ENCODE measurements around the gene NFIA. TPM values are rescaled to one million over a fixed set of nuclear protein-coding genes. Genes with fewer than 3 reads are reported as not detected.

NFIA gene
- total RNA-seq, 1 donor from 2014 or later: 31.3 TPM

DNA sequence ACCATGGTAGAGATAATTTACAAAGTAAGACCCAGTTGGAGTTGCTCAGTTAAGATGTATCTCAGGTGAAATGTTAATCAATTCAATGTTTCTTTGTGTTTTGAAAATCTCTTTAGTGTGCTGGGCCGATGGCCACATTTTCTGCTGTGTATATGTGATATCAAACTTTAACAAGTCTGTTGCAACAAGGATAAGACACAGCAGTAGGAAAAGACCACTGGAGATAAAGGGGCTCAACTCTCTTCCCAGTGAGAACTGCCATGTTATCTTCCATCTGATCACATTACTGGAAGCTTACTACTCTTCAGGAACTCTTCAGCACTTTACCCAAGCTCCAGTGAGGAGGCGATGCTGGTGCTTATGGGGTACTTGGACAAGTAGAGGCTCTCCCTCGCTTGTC lies 227.7 kb downstream of the NFIA start:
- Histone ChIP-seq H3K9ac (ENCODE audit: low read depth in 1 of 3, low read length in 3 of 3) (no peak overlapping the region), H3K4me3 (ENCODE audit: low read length in 3 of 3) (no peak overlapping the region), H3K27me3 (ENCODE audit: control insufficient read depth in 3 of 3, insufficient read depth in 3 of 3, low read length in 3 of 3) (no peaks in the 10 kb centered on the region), H3K4me1 (ENCODE audit: control insufficient read depth in 3 of 3, insufficient read depth in 3 of 3, low read length in 3 of 3) (no peaks in the 10 kb centered on the region), H3K9me3 (ENCODE audit: control insufficient read depth in 3 of 3, low read length in 3 of 3) (no peaks in the 10 kb centered on the region), H3K36me3 (ENCODE audit: control insufficient read depth in 3 of 3, insufficient read depth in 3 of 3, low read length in 3 of 3) (no peaks in the 10 kb centered on the region), H3K27ac (ENCODE audit: low read depth, low read length) (no peak overlapping the region)

DNA sequence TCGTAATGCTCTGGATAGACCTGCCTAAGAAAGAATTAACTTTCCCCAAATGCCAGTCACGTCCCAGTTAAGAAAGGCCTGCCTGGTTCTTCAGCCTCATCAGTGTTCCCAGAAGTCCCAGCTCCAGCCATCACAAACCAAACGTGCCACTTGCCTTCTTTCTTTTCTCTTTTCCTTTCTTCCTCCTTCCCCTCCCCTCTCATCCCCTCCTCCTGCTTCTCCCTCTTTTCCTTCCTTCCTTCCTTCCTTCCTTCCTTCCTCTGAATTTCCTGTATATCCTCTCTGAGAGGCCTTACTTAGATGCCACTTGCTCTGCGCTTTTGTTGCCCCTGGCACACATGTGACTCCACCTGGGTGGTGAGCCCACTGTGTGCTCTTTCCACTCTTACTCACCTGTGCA lies 228.2 kb downstream of the NFIA start:
- Histone ChIP-seq H3K4me1 (ENCODE audit: control insufficient read depth in 3 of 3, insufficient read depth in 3 of 3, low read length in 3 of 3) (no peaks in the 10 kb centered on the region), H3K36me3 (ENCODE audit: control insufficient read depth in 3 of 3, insufficient read depth in 3 of 3, low read length in 3 of 3) (no peaks in the 10 kb centered on the region), H3K9me3 (ENCODE audit: control insufficient read depth in 3 of 3, low read length in 3 of 3) (no peaks in the 10 kb centered on the region), H3K4me3 (ENCODE audit: low read length in 3 of 3) (no peak overlapping the region), H3K27ac (ENCODE audit: low read depth, low read length) (no peak overlapping the region), H3K9ac (ENCODE audit: low read depth in 1 of 3, low read length in 3 of 3) (no peak overlapping the region), H3K27me3 (ENCODE audit: control insufficient read depth in 3 of 3, insufficient read depth in 3 of 3, low read length in 3 of 3) (no peaks in the 10 kb centered on the region)

GRCh38 chr1:61313906-61314422 lies 231.6 kb downstream of the NFIA start:
- H3K27ac ChIP-seq (ENCODE audit: low read depth, low read length): no peak overlapping the region
- peaks cover 4 to 7% (median 6%) of the 10 kb centered on the region in 3 donors for H3K4me1 ChIP-seq (ENCODE audit: control insufficient read depth in 3 of 3, insufficient read depth in 3 of 3, low read length in 3 of 3)
- no peaks in the 10 kb centered on the region for H3K27me3 ChIP-seq (ENCODE audit: control insufficient read depth in 3 of 3, insufficient read depth in 3 of 3, low read length in 3 of 3)
- H3K4me3 ChIP-seq (ENCODE audit: low read length in 3 of 3): no peak overlapping the region
- no peaks in the 10 kb centered on the region for H3K9me3 ChIP-seq (ENCODE audit: control insufficient read depth in 3 of 3, low read length in 3 of 3)
- no peaks in the 10 kb centered on the region for H3K36me3 ChIP-seq (ENCODE audit: control insufficient read depth in 3 of 3, insufficient read depth in 3 of 3, low read length in 3 of 3)
- no peak overlapping the region for H3K9ac ChIP-seq (ENCODE audit: low read depth in 1 of 3, low read length in 3 of 3)

GRCh38 chr1:61315011-61315410 lies 232.7 kb downstream of the NFIA start:
- no peak overlapping the region for H3K4me3 ChIP-seq (ENCODE audit: low read length in 3 of 3)
- no peaks in the 10 kb centered on the region for H3K9me3 ChIP-seq (ENCODE audit: control insufficient read depth in 3 of 3, low read length in 3 of 3)
- H3K9ac ChIP-seq (ENCODE audit: low read depth in 1 of 3, low read length in 3 of 3): no peak overlapping the region
- peaks cover 7 to 13% (median 13%) of the 10 kb centered on the region in 3 donors for H3K4me1 ChIP-seq (ENCODE audit: control insufficient read depth in 3 of 3, insufficient read depth in 3 of 3, low read length in 3 of 3)
- no peaks in the 10 kb centered on the region for H3K27me3 ChIP-seq (ENCODE audit: control insufficient read depth in 3 of 3, insufficient read depth in 3 of 3, low read length in 3 of 3)
- no peaks in the 10 kb centered on the region for H3K36me3 ChIP-seq (ENCODE audit: control insufficient read depth in 3 of 3, insufficient read depth in 3 of 3, low read length in 3 of 3)
- no peak overlapping the region for H3K27ac ChIP-seq (ENCODE audit: low read depth, low read length)

DNA sequence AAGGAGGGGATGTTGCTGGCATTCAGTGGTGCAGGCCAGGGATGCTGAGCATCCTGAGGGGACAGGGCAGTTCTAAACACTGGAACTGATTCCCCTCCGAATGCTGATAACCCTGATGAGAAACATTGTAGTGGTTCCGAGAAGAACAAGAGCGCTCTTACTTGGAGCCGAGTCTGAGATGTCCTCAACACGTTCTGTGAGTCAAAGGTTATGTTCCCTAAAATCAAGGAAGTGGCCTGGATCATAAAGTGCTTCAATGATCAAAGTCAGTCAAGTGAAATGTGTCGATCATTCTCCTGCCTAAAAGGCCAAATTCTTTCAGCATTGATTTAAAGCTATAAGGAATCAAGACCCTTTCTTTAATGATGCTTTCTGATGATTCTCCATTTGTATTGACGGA lies 234.1 kb downstream of the NFIA start:
- H3K27me3 ChIP-seq (ENCODE audit: control insufficient read depth in 3 of 3, insufficient read depth in 3 of 3, low read length in 3 of 3): no peaks in the 10 kb centered on the region
- H3K4me1 ChIP-seq (ENCODE audit: control insufficient read depth in 3 of 3, insufficient read depth in 3 of 3, low read length in 3 of 3): peaks cover 7 to 15% (median 15%) of the 10 kb centered on the region in 3 donors
- H3K9ac ChIP-seq (ENCODE audit: low read depth in 1 of 3, low read length in 3 of 3): no peak overlapping the region
- no peak overlapping the region for H3K4me3 ChIP-seq (ENCODE audit: low read length in 3 of 3)
- no peak overlapping the region for H3K27ac ChIP-seq (ENCODE audit: low read depth, low read length)
- no peaks in the 10 kb centered on the region for H3K9me3 ChIP-seq (ENCODE audit: control insufficient read depth in 3 of 3, low read length in 3 of 3)
- H3K36me3 ChIP-seq (ENCODE audit: control insufficient read depth in 3 of 3, insufficient read depth in 3 of 3, low read length in 3 of 3): no peaks in the 10 kb centered on the region

DNA sequence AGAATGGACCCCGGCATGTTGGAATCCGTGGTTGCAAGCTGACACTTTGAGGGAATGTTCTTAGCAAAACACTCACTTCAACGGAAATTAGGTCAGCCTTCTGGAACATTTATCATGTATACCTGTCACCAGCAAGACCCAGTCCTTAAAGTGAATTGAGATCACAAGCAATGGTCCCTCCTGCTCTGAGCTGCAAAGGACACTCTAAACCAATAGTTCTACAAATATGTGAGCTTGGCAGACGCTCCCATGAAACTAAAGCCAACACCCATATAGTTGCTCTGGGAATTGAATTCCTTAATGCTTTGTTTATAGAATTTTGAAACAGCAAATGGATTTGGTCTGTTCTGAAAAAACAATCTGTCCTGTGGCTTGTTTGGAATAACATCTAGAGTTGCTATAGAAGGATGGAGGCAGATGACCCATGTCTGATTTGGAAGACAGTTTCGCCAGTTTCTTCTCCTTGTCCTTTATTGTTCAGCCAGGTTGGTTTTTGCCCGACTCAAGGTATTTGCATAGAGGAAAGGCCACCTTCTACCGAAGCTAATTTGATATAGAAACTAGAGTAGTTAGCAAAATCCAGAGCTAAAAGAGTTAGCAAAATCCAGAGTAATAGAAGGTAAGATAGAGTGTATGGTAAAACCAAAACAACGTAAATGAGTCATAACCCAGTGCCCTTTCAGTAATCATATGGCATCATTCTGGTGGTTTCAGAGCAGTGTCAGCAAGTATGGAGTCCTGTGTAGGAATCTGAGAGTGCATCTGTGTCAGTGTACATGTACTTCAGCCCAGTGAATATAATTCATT lies 236.2 kb downstream of the NFIA start:
- Histone ChIP-seq H3K27ac (ENCODE audit: low read depth, low read length) (peak overlapping the region; percentile 76), H3K4me1 (ENCODE audit: control insufficient read depth in 3 of 3, insufficient read depth in 3 of 3, low read length in 3 of 3) (peaks cover 7 to 15% (median 15%) of the 10 kb centered on the region in 3 donors), H3K9ac (ENCODE audit: low read depth in 1 of 3, low read length in 3 of 3) (peak overlapping the region in 1 of 3 donors; percentile 45), H3K9me3 (ENCODE audit: control insufficient read depth in 3 of 3, low read length in 3 of 3) (no peaks in the 10 kb centered on the region), H3K36me3 (ENCODE audit: control insufficient read depth in 3 of 3, insufficient read depth in 3 of 3, low read length in 3 of 3) (no peaks in the 10 kb centered on the region), H3K4me3 (ENCODE audit: low read length in 3 of 3) (peak overlapping the region in 2 of 3 donors; percentile 24 to 54), H3K27me3 (ENCODE audit: control insufficient read depth in 3 of 3, insufficient read depth in 3 of 3, low read length in 3 of 3) (no peaks in the 10 kb centered on the region)

GRCh38 chr1:61320575-61320974 lies 238.2 kb downstream of the NFIA start:
- Histone ChIP-seq H3K27me3 (ENCODE audit: control insufficient read depth in 3 of 3, insufficient read depth in 3 of 3, low read length in 3 of 3) (no peaks in the 10 kb centered on the region), H3K4me1 (ENCODE audit: control insufficient read depth in 3 of 3, insufficient read depth in 3 of 3, low read length in 3 of 3) (peaks cover 7 to 15% (median 15%) of the 10 kb centered on the region in 3 donors), H3K27ac (ENCODE audit: low read depth, low read length) (no peak overlapping the region)

DNA sequence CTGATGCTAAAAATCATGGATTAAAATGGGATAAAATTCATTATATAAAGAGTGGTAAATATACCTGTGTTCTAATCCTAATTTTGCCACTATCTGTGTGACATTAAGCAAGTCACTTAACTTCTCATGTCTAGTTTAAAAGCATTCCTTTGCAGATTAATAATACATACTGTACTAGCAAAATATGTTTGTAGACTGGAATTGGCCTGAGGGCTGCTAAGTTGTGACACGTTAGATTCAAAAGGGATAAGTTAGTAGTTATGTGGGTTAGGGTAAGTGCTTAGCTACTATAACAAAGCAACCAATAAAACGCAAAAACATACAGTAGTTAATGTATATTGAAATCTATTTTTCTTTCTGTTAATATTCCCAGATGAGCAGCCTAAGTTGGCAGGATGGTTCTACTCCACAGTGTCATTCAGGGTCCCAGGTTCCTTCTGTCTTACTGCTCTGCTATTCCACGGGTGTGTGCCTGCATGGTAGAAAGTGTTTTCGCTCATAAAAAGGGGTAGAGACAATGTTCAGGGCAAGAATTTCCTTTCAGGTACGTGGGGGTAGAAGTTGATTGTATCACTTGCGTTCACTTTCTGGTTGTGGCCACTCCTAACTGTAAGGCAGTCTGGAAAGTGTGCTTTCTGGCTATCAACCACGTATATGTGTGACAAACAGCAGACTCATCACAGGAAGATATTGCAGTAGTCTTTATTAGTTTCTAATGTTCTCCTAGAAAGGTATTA lies 239.8 kb downstream of the NFIA start:
- Histone ChIP-seq H3K27ac (ENCODE audit: low read depth, low read length) (no peak overlapping the region), H3K9ac (ENCODE audit: low read depth in 1 of 3, low read length in 3 of 3) (no peak overlapping the region), H3K4me1 (ENCODE audit: control insufficient read depth in 3 of 3, insufficient read depth in 3 of 3, low read length in 3 of 3) (peaks cover 7 to 15% (median 15%) of the 10 kb centered on the region in 3 donors), H3K4me3 (ENCODE audit: low read length in 3 of 3) (no peak overlapping the region), H3K27me3 (ENCODE audit: control insufficient read depth in 3 of 3, insufficient read depth in 3 of 3, low read length in 3 of 3) (no peaks in the 10 kb centered on the region), H3K36me3 (ENCODE audit: control insufficient read depth in 3 of 3, insufficient read depth in 3 of 3, low read length in 3 of 3) (no peaks in the 10 kb centered on the region), H3K9me3 (ENCODE audit: control insufficient read depth in 3 of 3, low read length in 3 of 3) (no peaks in the 10 kb centered on the region)

More at GRCh38 chr1:61320575-61320974, 238.2 kb downstream of the NFIA start:
- no peaks in the 10 kb centered on the region for H3K36me3 ChIP-seq (ENCODE audit: control insufficient read depth in 3 of 3, insufficient read depth in 3 of 3, low read length in 3 of 3)
- no peaks in the 10 kb centered on the region for H3K9me3 ChIP-seq (ENCODE audit: control insufficient read depth in 3 of 3, low read length in 3 of 3)
- no peak overlapping the region for H3K4me3 ChIP-seq (ENCODE audit: low read length in 3 of 3)
- no peak overlapping the region for H3K9ac ChIP-seq (ENCODE audit: low read depth in 1 of 3, low read length in 3 of 3)

DNA sequence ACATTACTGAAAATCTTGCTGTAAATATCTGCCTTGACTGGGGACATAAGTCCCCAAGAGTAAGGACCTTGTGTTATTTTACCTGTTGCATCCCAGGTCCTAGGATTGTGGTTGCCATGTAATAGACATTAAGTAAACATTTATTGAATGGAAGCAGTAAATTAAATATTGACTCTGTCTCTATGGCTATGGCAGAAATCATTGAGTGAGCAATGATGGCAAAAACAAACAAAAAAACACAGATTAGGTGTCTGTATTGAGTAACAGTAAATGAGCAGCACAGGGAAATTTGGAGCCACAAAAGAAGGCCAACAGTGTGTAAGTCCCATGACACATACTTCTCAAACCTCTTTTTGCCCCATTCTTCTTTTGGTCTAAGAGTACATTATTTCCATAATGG lies 240.4 kb downstream of the NFIA start:
- Histone ChIP-seq H3K4me3 (ENCODE audit: low read length in 3 of 3) (no peak overlapping the region), H3K9me3 (ENCODE audit: control insufficient read depth in 3 of 3, low read length in 3 of 3) (no peaks in the 10 kb centered on the region), H3K4me1 (ENCODE audit: control insufficient read depth in 3 of 3, insufficient read depth in 3 of 3, low read length in 3 of 3) (peaks cover 7 to 15% (median 15%) of the 10 kb centered on the region in 3 donors), H3K9ac (ENCODE audit: low read depth in 1 of 3, low read length in 3 of 3) (no peak overlapping the region), H3K27me3 (ENCODE audit: control insufficient read depth in 3 of 3, insufficient read depth in 3 of 3, low read length in 3 of 3) (no peaks in the 10 kb centered on the region), H3K36me3 (ENCODE audit: control insufficient read depth in 3 of 3, insufficient read depth in 3 of 3, low read length in 3 of 3) (no peaks in the 10 kb centered on the region), H3K27ac (ENCODE audit: low read depth, low read length) (no peak overlapping the region)

Measured in skeletal muscle tissue (tissue), 4 donors.